Prostate gland (tissue), 2 donors: ENCODE data around the gene PHLPP1. TPM values are rescaled to one million over a fixed set of nuclear protein-coding genes. Genes with fewer than 3 reads are reported as not detected.
A peak's percentile ranks its signal among the peaks of the same experiment; 100 is the strongest.
"Not testable (repeated sequence)": the region's sequence is repeated elsewhere in the genome, so short reads cannot be mapped to it uniquely, and the experiment has no call there.

Experiments used
- DNase-seq: peaks from one replicate; pipeline ENCODE4 v3.0.0-alpha.2; 2019; ENCODE audit warnings: low spot score
- H3K27ac ChIP-seq, 2 donors: fragments of 200-600 bp; sonication (generic); 2 replicates each; pipeline ENCODE4 v1.5.1; 2017 to 2019
- H3K27me3 ChIP-seq: fragments of 200-600 bp; sonication (generic); replicated peaks from 2 replicates; pipeline ENCODE4 v1.5.1; 2019; ENCODE audit not compliant: insufficient read depth
- H3K36me3 ChIP-seq, 2 donors: fragments of 200-600 bp; sonication (generic); 1 replicate in 1 of 2; 2 replicates in 1 of 2; pipeline versions ENCODE4 v1.5.1 to v1.8.1; 2017 to 2019
- H3K4me1 ChIP-seq: fragments of 200-600 bp; sonication (generic); replicated peaks from 2 replicates; pipeline ENCODE4 v1.5.1; 2019
- H3K4me3 ChIP-seq, 2 donors: fragments of 200-600 bp; sonication (generic); 2 replicates each; pipeline ENCODE4 v1.5.1; 2017 to 2019
- H3K9me3 ChIP-seq: fragments of 200-600 bp; sonication (generic); 2 replicates; pipeline ENCODE4 v1.5.1; 2017
- POLR2A ChIP-seq: fragments of 450-650 bp; IDR thresholded peaks from one replicate; pipeline ENCODE4 v1.6.1; 2016; ENCODE audit warnings: antibody characterized with exemption, mild to moderate bottlenecking
- POLR2AphosphoS5 ChIP-seq: sonication (generic); formaldehyde crosslinking; IDR thresholded peaks from one replicate; pipeline ENCODE4 v1.6.1; 2017; ENCODE audit warnings: antibody characterized with exemption
- WGBS: methylation state at CpG from one replicate; pipeline ENCODE4 v1.1.5; 2018; 5-methylcytosine and 5-hydroxymethylcytosine counted together
- intact Hi-C: fragments of 100-400 bp; cut with DNase I; formaldehyde crosslinking; loops from one replicate; pipeline ENCODE4 v1.14.2; 2022
- total RNA-seq, 2 donors: library from RNA; depleted of rRNA; stranded (reverse); fragments of >200 nt; gene quantifications; one replicate each; pipeline ENCODE4 v1.1.0, GENCODE V29; 2016
- TF ChIP-seq, protein P1 (sequence below), 4 experiments: fragments of 200-600 bp in 2 of 4; fragments of 450-650 bp in 2 of 4; sonication (generic) in 2 of 4; IDR thresholded peaks; 1 replicate in 3 of 4; 2 replicates in 1 of 4; pipeline ENCODE4 v1.5.1; 2016 to 2019; ENCODE audit warnings: antibody characterized with exemption in 4 of 4, mild to moderate bottlenecking in 2 of 4, moderate library complexity in 2 of 4

PHLPP1 gene
- total RNA-seq, 2 donors from 2014 or later, result 16.8 to 44.1 TPM

GRCh38 chr18:62736077-62736855 is 20.9 kb downstream of the PHLPP1 start:
- intact Hi-C loops, result no loop called here
- Histone ChIP-seq H3K27ac (no peak overlapping the region), H3K36me3 (no peaks in the 10 kb centered on the region), H3K27me3 (no peaks in the 10 kb centered on the region), H3K9me3 (no peaks in the 10 kb centered on the region), H3K4me1 (peaks cover 6% of the 10 kb centered on the region), H3K4me3 (no peak overlapping the region)
- TF ChIP-seq POLR2AphosphoS5, result no peak
- TF ChIP-seq POLR2A, result no peak
- TF ChIP-seq, protein P1, sequence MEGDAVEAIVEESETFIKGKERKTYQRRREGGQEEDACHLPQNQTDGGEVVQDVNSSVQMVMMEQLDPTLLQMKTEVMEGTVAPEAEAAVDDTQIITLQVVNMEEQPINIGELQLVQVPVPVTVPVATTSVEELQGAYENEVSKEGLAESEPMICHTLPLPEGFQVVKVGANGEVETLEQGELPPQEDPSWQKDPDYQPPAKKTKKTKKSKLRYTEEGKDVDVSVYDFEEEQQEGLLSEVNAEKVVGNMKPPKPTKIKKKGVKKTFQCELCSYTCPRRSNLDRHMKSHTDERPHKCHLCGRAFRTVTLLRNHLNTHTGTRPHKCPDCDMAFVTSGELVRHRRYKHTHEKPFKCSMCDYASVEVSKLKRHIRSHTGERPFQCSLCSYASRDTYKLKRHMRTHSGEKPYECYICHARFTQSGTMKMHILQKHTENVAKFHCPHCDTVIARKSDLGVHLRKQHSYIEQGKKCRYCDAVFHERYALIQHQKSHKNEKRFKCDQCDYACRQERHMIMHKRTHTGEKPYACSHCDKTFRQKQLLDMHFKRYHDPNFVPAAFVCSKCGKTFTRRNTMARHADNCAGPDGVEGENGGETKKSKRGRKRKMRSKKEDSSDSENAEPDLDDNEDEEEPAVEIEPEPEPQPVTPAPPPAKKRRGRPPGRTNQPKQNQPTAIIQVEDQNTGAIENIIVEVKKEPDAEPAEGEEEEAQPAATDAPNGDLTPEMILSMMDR (IDR thresholded peaks at IDR 0.05), result no peak
- 96% methylated on average over 4 of the region's 4 CpGs for WGBS
- DNase-seq, result no peak

GRCh38 chr18:62737241-62737873 is 22.0 kb downstream of the PHLPP1 start:
- H3K27ac ChIP-seq, result no peak overlapping the region
- 88% methylated on average over 6 of the region's 6 CpGs for WGBS
- intact Hi-C loops, result no loop called here
- peaks cover 6% of the 10 kb centered on the region for H3K4me1 ChIP-seq
- DNase-seq, result no peak
- no peaks in the 10 kb centered on the region for H3K9me3 ChIP-seq
- H3K36me3 ChIP-seq, result no peaks in the 10 kb centered on the region
- no peak overlapping the region for H3K4me3 ChIP-seq
- no peaks in the 10 kb centered on the region for H3K27me3 ChIP-seq
- TF ChIP-seq POLR2AphosphoS5, result no peak

- TF ChIP-seq POLR2A (no peak), POLR2AphosphoS5 (no peak)
- TF ChIP-seq, protein P1 (IDR thresholded peaks at IDR 0.05), result no peak
- Histone ChIP-seq H3K4me3 (no peak overlapping the region), H3K4me1 (peaks cover 6% of the 10 kb centered on the region), H3K27ac (no peak overlapping the region), H3K36me3 (no peaks in the 10 kb centered on the region), H3K9me3 (no peaks in the 10 kb centered on the region), H3K27me3 (no peaks in the 10 kb centered on the region)
- DNase-seq, result no peak
- 96% methylated on average over 1 of the region's 1 CpG for WGBS
- intact Hi-C loops, result no loop called here
These were observed 23.3 kb downstream of the PHLPP1 start for GRCh38 chr18:62738639-62739038.

DNA sequence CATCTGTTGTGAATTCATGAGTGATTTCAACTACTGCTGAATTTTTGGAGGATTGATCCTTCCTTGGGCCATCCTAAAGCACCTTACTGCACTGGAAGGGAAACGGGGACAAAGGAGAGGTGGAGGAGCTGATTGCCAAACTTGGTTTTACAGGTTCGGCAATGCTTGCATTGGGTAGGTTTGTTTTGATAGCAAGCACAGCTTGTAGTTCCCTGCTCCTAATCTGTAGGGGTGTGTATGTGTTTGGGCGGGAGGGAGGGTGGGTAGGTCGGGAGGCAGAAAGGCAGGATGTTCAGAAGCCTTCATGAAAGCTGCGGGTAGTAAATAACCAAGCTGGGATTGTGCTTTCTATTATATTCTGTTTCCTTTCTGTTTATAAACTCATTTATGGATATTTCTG is 24.6 kb downstream of the PHLPP1 start:
- Histone ChIP-seq H3K27me3 (no peaks in the 10 kb centered on the region), H3K27ac (peak overlapping the region in 1 of 2 donors; percentile 71), H3K9me3 (no peaks in the 10 kb centered on the region), H3K4me1 (peaks cover 8% of the 10 kb centered on the region), H3K4me3 (no peak overlapping the region), H3K36me3 (no peaks in the 10 kb centered on the region)
- no peak for TF ChIP-seq POLR2A
- TF ChIP-seq POLR2AphosphoS5, result peak; percentile 43
- TF ChIP-seq, protein P1 (IDR thresholded peaks at IDR 0.05), result no peak
- WGBS, result 53% methylated on average over 5 of the region's 5 CpGs
- intact Hi-C loops, result no loop called here
- peak; percentile 46 for DNase-seq

- 83% methylated on average over 5 of the region's 5 CpGs for WGBS
- H3K36me3 ChIP-seq, H3K4me3 ChIP-seq, H3K9me3 ChIP-seq, H3K4me1 ChIP-seq, DNase-seq, H3K27me3 ChIP-seq, intact Hi-C loops: not testable (repeated sequence)
- H3K27ac ChIP-seq, result peak overlapping the region; percentile 66 to 71
These were observed 25.3 kb downstream of the PHLPP1 start for GRCh38 chr18:62740650-62741049.
